Breast epithelium (tissue), 3 donors: ENCODE data around the gene ABCG2.
"Not testable (repeated sequence)": the region's sequence is repeated elsewhere in the genome, so short reads cannot be mapped to it uniquely, and the experiment has no call there.

Source experiments
- CTCF ChIP-seq, 3 donors: fragments of 450-650 bp; IDR thresholded peaks; one replicate each; pipeline ENCODE4 v1.5.1; 2016 to 2017; ENCODE audit warnings: antibody characterized with exemption in 3 of 3, mild to moderate bottlenecking in 3 of 3, moderate library complexity in 3 of 3
- POLR2A ChIP-seq: fragments of 450-650 bp; IDR thresholded peaks from one replicate; pipeline ENCODE4 v1.6.1; 2016; ENCODE audit warnings: antibody characterized with exemption, mild to moderate bottlenecking, moderate library complexity
- POLR2AphosphoS5 ChIP-seq, 3 donors: sonication (generic); formaldehyde crosslinking; IDR thresholded peaks; one replicate each; pipeline ENCODE4 v1.6.1; 2017; ENCODE audit warnings: antibody characterized with exemption in 3 of 3

- not testable (repeated sequence) for TF ChIP-seq CTCF (IDR thresholded peaks at IDR 0.05); POLR2AphosphoS5 (IDR thresholded peaks at IDR 0.05); POLR2A
Measured at GRCh38 chr4:88108108-88108465, 50.4 kb downstream of the ABCG2 start.
